Measurements from ENCODE around the gene MACF1.

The MACF1 gene

DNA sequence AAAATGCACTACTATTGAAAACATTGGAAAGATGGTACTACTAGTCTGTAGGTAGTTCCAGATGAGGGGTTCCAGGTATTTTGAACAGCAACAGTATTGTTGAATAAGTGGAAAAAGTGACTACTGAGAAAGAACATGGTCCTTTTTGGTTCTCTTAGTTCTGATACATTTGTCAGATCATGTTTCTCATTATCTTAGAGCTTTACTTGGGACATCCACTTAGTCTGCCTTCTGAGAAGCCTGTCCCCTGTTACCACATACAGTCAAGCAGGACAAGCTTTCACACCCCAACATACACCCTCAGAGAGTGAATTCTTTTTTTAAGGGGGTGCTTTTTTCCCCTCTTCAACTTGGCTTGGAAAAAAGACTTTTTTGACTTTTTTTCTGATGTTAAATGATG is 41.0 kb upstream of the MACF1 start:
- Histone ChIP-seq H3K36me3 (ENCODE audit: control insufficient read depth, insufficient read depth, low read length) (no peaks in the 10 kb centered on the region), H3K4me3 (replicated peaks; ENCODE audit: low read depth, low read length) (no peak overlapping the region), H3K27me3 (replicated peaks; ENCODE audit: control insufficient read depth, insufficient read depth, low read length) (no peaks in the 10 kb centered on the region)
- TF ChIP-seq CTCF (IDR thresholded peaks at IDR 0.05; ENCODE audit: insufficient read depth, low read length, poor library complexity, severe bottlenecking): no peak
- DNase-seq (ENCODE audit: extremely low read depth, insufficient read length): no peak

GRCh38 chr1:39164256-39164655 is 40.2 kb upstream of the MACF1 start:
- DNase-seq (ENCODE audit: extremely low read depth, insufficient read length): no peak
- Histone ChIP-seq H3K4me3 (replicated peaks; ENCODE audit: low read depth, low read length) (no peak overlapping the region), H3K27me3 (replicated peaks; ENCODE audit: control insufficient read depth, insufficient read depth, low read length) (no peaks in the 10 kb centered on the region), H3K36me3 (ENCODE audit: control insufficient read depth, insufficient read depth, low read length) (no peaks in the 10 kb centered on the region)
- TF ChIP-seq CTCF (IDR thresholded peaks at IDR 0.05; ENCODE audit: insufficient read depth, low read length, poor library complexity, severe bottlenecking): no peak

DNA sequence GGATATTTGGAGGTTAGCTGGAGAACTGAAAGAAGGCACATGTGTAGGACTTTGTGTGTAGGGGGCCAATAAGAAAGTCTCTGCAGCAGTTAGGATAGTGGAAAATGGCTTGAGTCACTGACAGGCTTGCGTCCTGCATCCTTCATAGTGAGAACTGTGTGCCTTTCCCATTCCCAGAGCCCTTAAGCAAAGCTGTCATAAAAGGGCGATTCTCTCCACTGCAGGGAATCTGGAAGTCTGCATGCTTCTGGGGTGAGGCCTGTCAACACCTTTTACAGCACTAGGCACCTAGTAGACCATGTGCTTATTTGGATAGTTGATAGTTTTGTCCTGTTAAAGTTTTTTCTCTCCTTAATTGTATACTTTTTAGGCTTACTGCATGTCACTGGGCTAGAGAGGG is 39.4 kb upstream of the MACF1 start:
- TF ChIP-seq CTCF (IDR thresholded peaks at IDR 0.05; ENCODE audit: insufficient read depth, low read length, poor library complexity, severe bottlenecking): no peak
- H3K36me3 ChIP-seq (ENCODE audit: control insufficient read depth, insufficient read depth, low read length): no peaks in the 10 kb centered on the region
- no peaks in the 10 kb centered on the region for H3K27me3 ChIP-seq (replicated peaks; ENCODE audit: control insufficient read depth, insufficient read depth, low read length)
- DNase-seq (ENCODE audit: extremely low read depth, insufficient read length): no peak
- no peak overlapping the region for H3K4me3 ChIP-seq (replicated peaks; ENCODE audit: low read depth, low read length)

- no peak for TF ChIP-seq CTCF (IDR thresholded peaks at IDR 0.05; ENCODE audit: insufficient read depth, low read length, poor library complexity, severe bottlenecking)
- no peak for DNase-seq (ENCODE audit: extremely low read depth, insufficient read length)
- H3K4me3 ChIP-seq (replicated peaks; ENCODE audit: low read depth, low read length): no peak overlapping the region
- H3K36me3 ChIP-seq (ENCODE audit: control insufficient read depth, insufficient read depth, low read length): no peaks in the 10 kb centered on the region
- H3K27me3 ChIP-seq (replicated peaks; ENCODE audit: control insufficient read depth, insufficient read depth, low read length): no peaks in the 10 kb centered on the region
Observed at GRCh38 chr1:39165488-39165887, 39.0 kb upstream of the MACF1 start.

GRCh38 chr1:39167632-39168209 is 36.8 kb upstream of the MACF1 start:
- no peak overlapping the region for H3K4me3 ChIP-seq (replicated peaks; ENCODE audit: low read depth, low read length)
- DNase-seq (ENCODE audit: extremely low read depth, insufficient read length): no peak
- no peak for TF ChIP-seq CTCF (IDR thresholded peaks at IDR 0.05; ENCODE audit: insufficient read depth, low read length, poor library complexity, severe bottlenecking)
- H3K36me3 ChIP-seq (ENCODE audit: control insufficient read depth, insufficient read depth, low read length): no peaks in the 10 kb centered on the region
- H3K27me3 ChIP-seq (replicated peaks; ENCODE audit: control insufficient read depth, insufficient read depth, low read length): no peaks in the 10 kb centered on the region

Data from GM06990 (cell line).